HG03460 (cell line): ENCODE data around the gene ATP7B.

Experiments used
- ATAC-seq: cut with Tn5 transposase; IDR thresholded peaks from one replicate; pipeline ENCODE4 v1.9.1; 2021; ENCODE audit not compliant: unreplicated experiment

ATP7B gene

GRCh38 chr13:51900471-51900870 lies 110.8 kb downstream of the ATP7B start:
- no peak for ATAC-seq

DNA sequence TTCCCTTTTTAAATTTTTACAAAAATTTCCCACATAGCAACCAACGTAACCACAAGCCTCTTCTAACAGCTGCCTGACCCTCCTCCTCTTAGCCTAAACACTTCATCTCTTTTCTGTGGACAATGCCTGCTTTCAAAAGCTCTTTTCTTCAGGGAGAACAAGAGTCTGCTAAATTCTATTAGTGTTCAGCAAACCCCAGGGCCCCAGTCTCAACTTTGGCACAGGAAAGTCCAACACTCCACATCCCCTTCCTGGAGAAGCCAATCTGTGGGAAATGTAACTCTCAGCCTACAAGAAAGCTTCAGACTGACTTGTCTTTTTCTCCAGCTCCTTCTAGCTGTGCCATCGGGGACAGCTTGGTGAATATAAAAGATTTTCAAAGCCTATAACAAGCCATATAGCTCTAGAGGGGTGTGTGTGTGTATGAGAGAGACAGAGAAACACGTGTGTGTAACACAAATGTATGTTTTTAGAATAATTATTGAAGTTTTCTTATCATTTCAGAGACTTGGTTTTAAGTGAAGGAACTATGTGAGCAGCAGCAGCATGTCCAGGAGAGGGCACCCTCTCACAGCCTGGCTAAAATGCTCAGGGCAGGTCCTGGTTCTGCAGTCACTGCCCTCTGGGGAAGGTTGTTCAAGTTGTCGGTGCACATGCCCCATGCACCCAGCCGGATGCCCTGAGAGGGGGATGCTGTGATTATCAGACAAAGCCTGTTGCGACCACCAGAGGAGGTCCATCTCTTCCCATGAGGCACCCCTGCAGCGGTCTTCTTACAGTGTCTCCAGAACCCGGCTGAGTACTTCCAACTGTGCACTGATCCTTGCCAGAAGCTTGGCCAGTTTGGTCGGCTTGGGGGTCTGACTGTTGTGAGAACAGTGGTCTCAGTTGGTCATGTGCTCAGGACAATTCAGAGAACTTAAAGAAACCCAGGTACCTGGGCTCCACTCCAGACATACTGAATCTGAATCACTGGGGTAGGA lies 115.1 kb downstream of the ATP7B start:
- ATAC-seq: no peak

DNA sequence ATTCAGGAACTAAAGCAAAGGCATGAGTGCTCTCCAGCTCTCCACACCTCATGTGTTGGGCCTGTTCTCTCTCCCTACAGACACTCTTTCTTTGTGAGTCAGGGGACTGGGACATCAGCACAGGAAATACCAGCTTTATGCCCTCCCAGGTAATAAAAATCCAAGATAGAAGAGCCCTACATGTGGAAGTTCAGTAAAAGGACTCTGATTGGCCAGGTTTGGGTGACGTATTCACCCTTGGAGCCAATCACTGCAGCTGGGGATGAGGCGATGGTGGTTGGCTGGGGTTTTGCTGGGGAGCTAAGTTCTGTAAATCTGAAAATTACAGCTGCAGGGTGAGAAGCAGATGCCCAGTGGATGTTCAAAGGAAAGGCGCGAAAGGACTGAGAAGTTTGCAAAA lies 117.0 kb downstream of the ATP7B start:
- no peak for ATAC-seq

GRCh38 chr13:51892657-51893056 lies 118.6 kb downstream of the ATP7B start:
- no peak for ATAC-seq

DNA sequence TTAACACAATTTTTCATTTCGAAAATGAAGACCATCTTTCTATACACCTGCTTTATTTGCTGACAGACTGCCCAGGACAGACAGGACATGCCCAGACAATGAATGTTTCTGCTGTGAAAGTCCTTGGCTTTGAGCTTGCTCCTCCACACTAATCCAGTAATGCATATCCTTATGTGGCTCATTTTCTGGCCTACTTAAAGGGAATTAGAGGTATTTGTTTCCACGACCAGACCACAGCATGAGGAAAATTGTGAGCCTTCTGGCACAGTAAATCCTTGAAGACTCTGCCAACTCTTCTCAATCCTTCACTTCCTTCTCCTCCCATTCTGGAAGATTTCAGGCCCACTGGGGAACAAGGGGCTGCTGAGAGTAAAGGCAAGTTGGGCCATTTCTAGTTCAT lies 123.8 kb downstream of the ATP7B start:
- no peak for ATAC-seq

DNA sequence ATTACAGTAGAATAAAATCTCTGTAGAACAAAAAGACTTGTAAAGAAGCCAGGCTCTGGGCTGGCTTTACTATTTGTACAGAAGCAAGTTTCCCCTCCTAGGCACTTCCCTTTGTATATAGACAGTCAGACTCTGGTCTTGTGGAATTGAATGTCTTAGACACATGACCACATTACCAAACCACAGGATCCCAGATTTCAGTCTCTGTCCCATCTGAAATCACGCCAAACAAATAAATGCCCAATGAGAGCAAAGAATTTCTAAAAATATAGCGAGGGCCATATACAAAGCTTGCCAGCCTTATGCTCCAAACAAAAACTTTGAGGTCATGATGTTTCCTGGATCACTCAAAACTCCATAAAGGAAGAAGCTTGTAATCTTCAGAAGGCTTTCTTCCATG lies 125.6 kb downstream of the ATP7B start:
- no peak for ATAC-seq

DNA sequence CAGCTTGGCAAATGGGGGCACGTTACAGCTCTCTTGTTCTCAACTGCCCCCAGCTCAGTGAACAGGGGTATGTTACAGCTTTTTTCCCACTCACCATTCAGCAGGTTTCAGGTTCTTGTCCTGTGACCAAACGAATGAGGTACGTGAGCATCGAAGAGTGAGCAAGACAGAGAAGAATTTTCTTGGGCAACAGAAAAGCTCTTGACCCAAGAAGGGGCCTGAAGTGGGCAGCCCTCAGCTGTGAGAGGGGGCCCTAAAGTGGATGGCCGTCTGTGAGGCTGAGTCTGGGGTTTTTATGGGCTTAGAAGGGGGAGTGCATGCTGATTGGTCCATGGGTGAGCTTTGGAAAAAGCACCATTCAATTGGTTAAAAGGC lies 128.0 kb downstream of the ATP7B start:
- ATAC-seq: no peak
